ENCODE data around the gene SULT1C3.

- no peak for TF ChIP-seq CTCF (IDR thresholded peaks at IDR 0.05; ENCODE audit: low read depth, low read length, poor library complexity, severe bottlenecking)
- no peak for TF ChIP-seq EZH2phosphoT487 (IDR thresholded peaks at IDR 0.05; ENCODE audit: borderline replicate concordance, low read length)
Measured at GRCh38 chr2:108270346-108270745, 30.6 kb downstream of the SULT1C3 start.
